GM18526 (cell line): Measurements from ENCODE around the gene GRIN2B.

Experiments used
- POLR2A ChIP-seq: IDR thresholded peaks from 3 replicates; pipeline ENCODE4 v1.6.1; 2011; ENCODE audit not compliant: insufficient read length; ENCODE audit errors: extremely low read depth

The GRIN2B gene

GRCh38 chr12:13981296-13981962, at the start of gene GRIN2B:
TSS of gene GRIN2B (minus strand) at chr12:13981602. CDS start at chr12:13866208, 115,394 bp downstream.
- TF ChIP-seq POLR2A, result no peak

GRCh38 chr12:14026537-14026936, 45.1 kb upstream of the GRIN2B start:
- TF ChIP-seq POLR2A, result no peak

GRCh38 chr12:14024591-14024990, 43.2 kb upstream of the GRIN2B start:
- TF ChIP-seq POLR2A, result no peak

GRCh38 chr12:14018080-14018479, 36.7 kb upstream of the GRIN2B start:
- no peak for TF ChIP-seq POLR2A

- TF ChIP-seq POLR2A, result no peak
These were observed 29.6 kb upstream of the GRIN2B start for GRCh38 chr12:14010989-14011388.

- TF ChIP-seq POLR2A, result no peak
These were observed 26.2 kb upstream of the GRIN2B start for GRCh38 chr12:14007639-14008038.

- no peak for TF ChIP-seq POLR2A
These were observed 11.2 kb upstream of the GRIN2B start for GRCh38 chr12:13992585-13992984.

GRCh38 chr12:13992106-13992505, 10.7 kb upstream of the GRIN2B start:
- no peak for TF ChIP-seq POLR2A

GRCh38 chr12:13986031-13986430, 4.6 kb upstream of the GRIN2B start:
- no peak for TF ChIP-seq POLR2A

- no peak for TF ChIP-seq POLR2A
These were observed 588 bp upstream of the GRIN2B start for GRCh38 chr12:13981990-13982389.

GRCh38 chr12:13980538-13981295, 685 bp downstream of the GRIN2B start:
- TF ChIP-seq POLR2A, result no peak

GRCh38 chr12:13979772-13980378, 1.5 kb downstream of the GRIN2B start:
- no peak for TF ChIP-seq POLR2A

GRCh38 chr12:13978876-13979275, 2.5 kb downstream of the GRIN2B start:
- TF ChIP-seq POLR2A, result no peak

- no peak for TF ChIP-seq POLR2A
These were observed 4.5 kb downstream of the GRIN2B start for GRCh38 chr12:13976880-13977279.

- TF ChIP-seq POLR2A, result no peak
These were observed 5.3 kb downstream of the GRIN2B start for GRCh38 chr12:13976028-13976584.

GRCh38 chr12:13973996-13974395, 7.4 kb downstream of the GRIN2B start:
- TF ChIP-seq POLR2A, result no peak
